ENCODE results near the gene CHST1.

CHST1 gene

DNA sequence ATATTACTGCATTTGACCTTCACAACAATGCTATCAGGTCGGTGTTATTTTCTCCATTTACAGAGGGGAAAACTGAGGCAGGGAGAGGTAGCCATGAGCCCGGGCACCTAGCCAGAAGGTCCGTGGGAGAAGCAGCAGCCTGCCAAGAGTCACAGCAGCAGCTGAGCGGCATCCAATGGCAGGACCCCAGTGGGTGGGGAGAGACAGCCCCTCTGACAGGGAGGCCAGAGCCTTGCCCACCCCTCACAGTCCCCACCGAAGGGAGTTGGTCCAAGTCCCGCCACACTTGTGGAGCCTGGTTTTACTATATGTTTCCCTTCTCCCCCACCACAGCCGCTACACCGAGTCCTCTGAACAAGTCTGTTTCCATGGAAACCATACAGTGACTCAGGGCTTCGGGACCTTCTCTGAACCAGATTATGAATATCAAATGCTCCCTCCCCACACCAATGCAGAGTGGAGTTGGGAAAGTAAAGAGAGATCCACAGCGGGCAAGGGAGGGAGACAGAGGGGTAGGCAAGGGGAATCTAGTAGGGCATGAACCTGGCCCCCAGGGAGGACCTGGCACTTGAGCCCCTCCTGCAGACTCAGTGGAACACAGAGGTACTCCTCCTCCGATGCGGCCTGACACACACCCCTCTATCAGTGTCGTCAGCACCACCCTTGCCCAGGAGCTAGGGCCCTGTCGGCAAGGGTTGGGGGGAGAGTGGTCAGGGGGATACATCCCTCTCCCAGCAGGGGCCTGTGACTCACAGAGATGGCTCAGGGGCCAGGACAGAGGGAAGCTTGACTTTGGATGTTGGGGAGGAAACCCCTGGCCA, 2.5 kb downstream of the CHST1 start:
- peaks cover 0 to 13% of the 10 kb centered on the region in 2 donors for H3K4me1 ChIP-seq (ENCODE audit: control insufficient read depth in 1 of 2, insufficient read depth in 2 of 2, low read length in 2 of 2)
- no peaks in the 10 kb centered on the region for H3K9me3 ChIP-seq (ENCODE audit: control insufficient read depth in 1 of 2, low read length in 2 of 2)
- H3K27me3 ChIP-seq (ENCODE audit: low read depth, low read length), result peaks cover 37% of the 10 kb centered on the region
- H3K36me3 ChIP-seq (ENCODE audit: control insufficient read depth in 1 of 2, insufficient read depth in 2 of 2, low read length in 2 of 2), result no peaks in the 10 kb centered on the region
- H3K4me3 ChIP-seq (ENCODE audit: low read depth in 1 of 2, low read length in 2 of 2), result no peak overlapping the region
- H3K27ac ChIP-seq (ENCODE audit: low read length), result no peak overlapping the region

DNA sequence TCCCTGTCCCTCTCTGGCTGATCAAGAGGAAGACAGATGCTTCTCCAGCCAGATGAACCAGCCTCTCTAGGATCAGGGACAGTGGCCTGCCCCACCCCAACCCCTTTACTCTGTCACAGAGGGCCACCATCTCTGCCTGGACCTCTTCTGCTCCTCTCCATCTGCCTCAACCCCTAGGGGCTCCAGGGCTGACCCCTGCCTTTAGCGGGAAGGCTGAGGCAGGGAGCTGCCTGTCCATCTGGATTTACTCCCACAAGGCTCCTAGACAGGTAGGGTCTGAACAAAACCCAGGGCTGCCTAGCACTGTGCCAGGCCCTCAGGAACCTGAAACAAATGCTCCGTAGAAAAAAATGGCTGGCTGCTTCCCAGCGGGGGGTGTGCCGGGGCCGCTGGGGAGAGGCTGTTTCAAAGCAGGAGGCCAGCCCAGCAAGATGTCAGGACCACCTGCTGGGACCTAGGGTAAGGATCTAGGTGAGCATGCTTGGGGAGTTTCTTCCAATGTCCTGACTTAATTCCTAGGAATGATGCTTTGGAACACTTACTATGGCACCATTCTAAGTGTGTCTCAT, 3.2 kb downstream of the CHST1 start:
- peaks cover 37% of the 10 kb centered on the region for H3K27me3 ChIP-seq (ENCODE audit: low read depth, low read length)
- H3K4me3 ChIP-seq (ENCODE audit: low read depth in 1 of 2, low read length in 2 of 2), result no peak overlapping the region
- H3K4me1 ChIP-seq (ENCODE audit: control insufficient read depth in 1 of 2, insufficient read depth in 2 of 2, low read length in 2 of 2), result peaks cover 0 to 13% of the 10 kb centered on the region in 2 donors
- no peak overlapping the region for H3K27ac ChIP-seq (ENCODE audit: low read length)
- H3K36me3 ChIP-seq (ENCODE audit: control insufficient read depth in 1 of 2, insufficient read depth in 2 of 2, low read length in 2 of 2), result no peaks in the 10 kb centered on the region
- H3K9me3 ChIP-seq (ENCODE audit: control insufficient read depth in 1 of 2, low read length in 2 of 2), result no peaks in the 10 kb centered on the region

- Histone ChIP-seq H3K4me1 (ENCODE audit: control insufficient read depth in 1 of 2, insufficient read depth in 2 of 2, low read length in 2 of 2) (peaks cover 0 to 13% of the 10 kb centered on the region in 2 donors), H3K27me3 (ENCODE audit: low read depth, low read length) (peaks cover 37% of the 10 kb centered on the region), H3K27ac (ENCODE audit: low read length) (no peak overlapping the region), H3K9me3 (ENCODE audit: control insufficient read depth in 1 of 2, low read length in 2 of 2) (no peaks in the 10 kb centered on the region), H3K36me3 (ENCODE audit: control insufficient read depth in 1 of 2, insufficient read depth in 2 of 2, low read length in 2 of 2) (no peaks in the 10 kb centered on the region), H3K4me3 (ENCODE audit: low read depth in 1 of 2, low read length in 2 of 2) (no peak overlapping the region)
These were observed 3.9 kb downstream of the CHST1 start for GRCh38 chr11:45661439-45662055.

GRCh38 chr11:45660729-45661438, 4.5 kb downstream of the CHST1 start:
- Histone ChIP-seq H3K4me1 (ENCODE audit: control insufficient read depth in 1 of 2, insufficient read depth in 2 of 2, low read length in 2 of 2) (peaks cover 0 to 13% of the 10 kb centered on the region in 2 donors), H3K27ac (ENCODE audit: low read length) (no peak overlapping the region), H3K36me3 (ENCODE audit: control insufficient read depth in 1 of 2, insufficient read depth in 2 of 2, low read length in 2 of 2) (no peaks in the 10 kb centered on the region), H3K4me3 (ENCODE audit: low read depth in 1 of 2, low read length in 2 of 2) (no peak overlapping the region), H3K9me3 (ENCODE audit: control insufficient read depth in 1 of 2, low read length in 2 of 2) (no peaks in the 10 kb centered on the region), H3K27me3 (ENCODE audit: low read depth, low read length) (peaks cover 37% of the 10 kb centered on the region)

DNA sequence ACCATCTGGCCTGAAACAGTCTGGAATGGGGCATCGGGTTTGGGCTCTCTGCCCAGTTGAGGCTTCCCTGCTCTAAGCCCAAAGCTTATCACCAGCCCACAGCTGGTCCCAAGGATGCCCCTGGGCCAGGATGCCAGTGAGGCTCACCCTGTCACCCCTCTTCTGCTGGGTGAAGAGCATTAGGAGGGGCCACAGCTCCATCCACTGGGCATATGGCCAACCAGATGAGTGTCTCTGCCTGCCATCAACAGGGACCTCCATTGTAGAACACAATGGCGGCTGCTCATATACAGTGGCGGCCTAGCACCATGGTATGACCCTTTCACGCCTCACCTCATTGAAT, 5.6 kb downstream of the CHST1 start:
- Histone ChIP-seq H3K4me3 (ENCODE audit: low read depth in 1 of 2, low read length in 2 of 2) (no peak overlapping the region), H3K36me3 (ENCODE audit: control insufficient read depth in 1 of 2, insufficient read depth in 2 of 2, low read length in 2 of 2) (no peaks in the 10 kb centered on the region), H3K27me3 (ENCODE audit: low read depth, low read length) (peaks cover 37% of the 10 kb centered on the region), H3K4me1 (ENCODE audit: control insufficient read depth in 1 of 2, insufficient read depth in 2 of 2, low read length in 2 of 2) (peaks cover 0 to 15% of the 10 kb centered on the region in 2 donors), H3K27ac (ENCODE audit: low read length) (no peak overlapping the region), H3K9me3 (ENCODE audit: control insufficient read depth in 1 of 2, low read length in 2 of 2) (no peaks in the 10 kb centered on the region)

- Histone ChIP-seq H3K27ac (ENCODE audit: low read length) (no peak overlapping the region), H3K9me3 (ENCODE audit: control insufficient read depth in 1 of 2, low read length in 2 of 2) (no peaks in the 10 kb centered on the region), H3K4me3 (ENCODE audit: low read depth in 1 of 2, low read length in 2 of 2) (no peak overlapping the region), H3K4me1 (ENCODE audit: control insufficient read depth in 1 of 2, insufficient read depth in 2 of 2, low read length in 2 of 2) (peaks cover 0 to 11% of the 10 kb centered on the region in 2 donors), H3K36me3 (ENCODE audit: control insufficient read depth in 1 of 2, insufficient read depth in 2 of 2, low read length in 2 of 2) (no peaks in the 10 kb centered on the region), H3K27me3 (ENCODE audit: low read depth, low read length) (peaks cover 37% of the 10 kb centered on the region)
These were observed 6.2 kb downstream of the CHST1 start for GRCh38 chr11:45659031-45659817.

DNA sequence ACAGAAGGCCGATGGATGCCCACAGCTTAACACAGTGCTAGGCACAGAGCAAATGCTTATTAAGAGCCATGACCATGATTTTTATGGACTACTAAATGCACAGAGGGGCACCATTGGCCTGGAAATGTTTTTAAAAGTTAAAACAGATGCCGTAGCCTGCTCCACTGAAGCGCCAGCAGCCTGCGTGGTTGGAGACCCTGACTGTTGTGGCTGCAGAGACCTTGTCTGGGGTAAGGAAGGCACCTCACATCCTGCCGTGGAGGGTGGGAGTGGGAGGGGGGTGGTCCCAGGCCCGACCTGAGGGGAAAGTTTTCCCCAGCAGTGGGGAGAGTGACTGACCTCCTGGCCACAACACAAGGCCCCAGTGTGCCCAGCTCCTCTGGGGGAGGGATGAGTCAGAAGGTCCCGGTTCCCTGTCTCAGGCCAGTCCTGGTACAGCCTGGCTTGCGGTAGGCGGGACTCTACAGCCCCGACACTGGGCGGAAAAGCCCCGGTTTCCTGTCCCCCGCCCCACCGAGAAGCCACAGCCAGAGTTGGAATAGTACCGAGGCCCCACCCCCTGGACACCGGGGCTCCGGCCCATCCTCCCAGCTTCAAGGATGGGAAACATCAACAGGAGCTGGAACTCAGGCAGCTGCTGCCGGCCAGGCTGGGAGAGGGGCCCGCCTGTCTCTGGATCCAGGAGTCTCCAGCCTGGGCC, 7.0 kb downstream of the CHST1 start:
- Histone ChIP-seq H3K9me3 (ENCODE audit: control insufficient read depth in 1 of 2, low read length in 2 of 2) (no peaks in the 10 kb centered on the region), H3K4me3 (ENCODE audit: low read depth in 1 of 2, low read length in 2 of 2) (no peak overlapping the region), H3K27me3 (ENCODE audit: low read depth, low read length) (peaks cover 34% of the 10 kb centered on the region), H3K4me1 (ENCODE audit: control insufficient read depth in 1 of 2, insufficient read depth in 2 of 2, low read length in 2 of 2) (peaks cover 0 to 6% of the 10 kb centered on the region in 2 donors), H3K27ac (ENCODE audit: low read length) (no peak overlapping the region), H3K36me3 (ENCODE audit: control insufficient read depth in 1 of 2, insufficient read depth in 2 of 2, low read length in 2 of 2) (no peaks in the 10 kb centered on the region)

- H3K27ac ChIP-seq (ENCODE audit: low read length), result no peak overlapping the region
- H3K4me3 ChIP-seq (ENCODE audit: low read depth in 1 of 2, low read length in 2 of 2), result no peak overlapping the region
- H3K36me3 ChIP-seq (ENCODE audit: control insufficient read depth in 1 of 2, insufficient read depth in 2 of 2, low read length in 2 of 2), result no peaks in the 10 kb centered on the region
- peaks cover 27% of the 10 kb centered on the region for H3K27me3 ChIP-seq (ENCODE audit: low read depth, low read length)
- H3K9me3 ChIP-seq (ENCODE audit: control insufficient read depth in 1 of 2, low read length in 2 of 2), result no peaks in the 10 kb centered on the region
- H3K4me1 ChIP-seq (ENCODE audit: control insufficient read depth in 1 of 2, insufficient read depth in 2 of 2, low read length in 2 of 2), result peaks cover 0 to 6% of the 10 kb centered on the region in 2 donors
These were observed 7.7 kb downstream of the CHST1 start for GRCh38 chr11:45657496-45658260.

DNA sequence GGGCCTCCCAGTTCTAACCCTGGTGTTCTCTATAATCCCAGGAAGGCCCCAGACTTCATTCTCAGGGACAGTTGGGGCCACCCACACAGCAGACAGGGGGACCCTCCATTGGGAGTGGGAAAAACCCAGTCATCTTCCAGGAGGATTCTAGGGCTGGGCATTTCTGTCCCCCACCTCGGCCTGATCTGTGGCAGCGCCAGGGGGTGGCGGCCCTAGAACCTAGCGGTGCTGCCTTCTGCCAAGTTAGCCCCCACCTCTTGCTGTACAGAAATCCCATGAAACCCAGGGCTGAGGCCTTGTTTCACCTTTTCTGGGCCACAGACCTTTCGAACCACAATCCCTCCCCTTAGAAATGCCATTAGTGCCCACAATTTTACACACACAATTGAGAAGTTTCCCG, 9.6 kb downstream of the CHST1 start:
- Histone ChIP-seq H3K27me3 (ENCODE audit: low read depth, low read length) (peaks cover 9% of the 10 kb centered on the region), H3K27ac (ENCODE audit: low read length) (no peak overlapping the region), H3K36me3 (ENCODE audit: control insufficient read depth in 1 of 2, insufficient read depth in 2 of 2, low read length in 2 of 2) (no peaks in the 10 kb centered on the region), H3K4me3 (ENCODE audit: low read depth in 1 of 2, low read length in 2 of 2) (no peak overlapping the region), H3K4me1 (ENCODE audit: control insufficient read depth in 1 of 2, insufficient read depth in 2 of 2, low read length in 2 of 2) (peaks cover 0 to 6% of the 10 kb centered on the region in 2 donors), H3K9me3 (ENCODE audit: control insufficient read depth in 1 of 2, low read length in 2 of 2) (no peaks in the 10 kb centered on the region)

DNA sequence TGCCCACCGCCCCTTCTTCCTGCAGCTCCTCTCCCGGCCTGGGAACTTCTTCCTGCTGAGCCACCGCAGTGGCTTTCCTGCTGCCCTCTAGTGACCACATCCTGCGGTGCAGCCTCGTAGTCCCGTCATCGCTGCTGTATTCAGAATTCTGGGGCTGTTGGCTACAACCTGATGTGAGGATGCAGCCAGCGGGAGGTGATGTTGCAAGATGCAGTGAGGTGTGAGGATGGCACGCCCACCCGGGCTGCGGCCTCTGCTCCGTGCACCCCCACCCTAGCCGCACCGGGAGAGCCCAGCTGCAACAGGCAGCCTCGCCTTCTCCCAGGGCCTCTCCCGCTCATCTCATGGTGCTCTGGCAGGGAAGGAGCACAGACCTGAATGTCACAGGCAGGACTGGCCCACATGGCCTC, 10.1 kb downstream of the CHST1 start:
- H3K4me3 ChIP-seq (ENCODE audit: low read depth in 1 of 2, low read length in 2 of 2), result no peak overlapping the region
- H3K27ac ChIP-seq (ENCODE audit: low read length), result no peak overlapping the region
- no peaks in the 10 kb centered on the region for H3K36me3 ChIP-seq (ENCODE audit: control insufficient read depth in 1 of 2, insufficient read depth in 2 of 2, low read length in 2 of 2)
- H3K27me3 ChIP-seq (ENCODE audit: low read depth, low read length), result peaks cover 4% of the 10 kb centered on the region
- no peaks in the 10 kb centered on the region for H3K9me3 ChIP-seq (ENCODE audit: control insufficient read depth in 1 of 2, low read length in 2 of 2)
- peaks cover 0 to 6% of the 10 kb centered on the region in 2 donors for H3K4me1 ChIP-seq (ENCODE audit: control insufficient read depth in 1 of 2, insufficient read depth in 2 of 2, low read length in 2 of 2)

Measured in muscle layer of duodenum (tissue), 2 donors.